SIG-M5 treated with dmso at 0.1 percent for 504 hours (cell line): ENCODE measurements around the gene QDPR.

ENCODE experiments used
- DNase-seq: peaks from one replicate; lab custom pipeline; 2025; ENCODE audit not compliant: unreplicated experiment; lab: John Stamatoyannopoulos, UW

QDPR gene

DNA sequence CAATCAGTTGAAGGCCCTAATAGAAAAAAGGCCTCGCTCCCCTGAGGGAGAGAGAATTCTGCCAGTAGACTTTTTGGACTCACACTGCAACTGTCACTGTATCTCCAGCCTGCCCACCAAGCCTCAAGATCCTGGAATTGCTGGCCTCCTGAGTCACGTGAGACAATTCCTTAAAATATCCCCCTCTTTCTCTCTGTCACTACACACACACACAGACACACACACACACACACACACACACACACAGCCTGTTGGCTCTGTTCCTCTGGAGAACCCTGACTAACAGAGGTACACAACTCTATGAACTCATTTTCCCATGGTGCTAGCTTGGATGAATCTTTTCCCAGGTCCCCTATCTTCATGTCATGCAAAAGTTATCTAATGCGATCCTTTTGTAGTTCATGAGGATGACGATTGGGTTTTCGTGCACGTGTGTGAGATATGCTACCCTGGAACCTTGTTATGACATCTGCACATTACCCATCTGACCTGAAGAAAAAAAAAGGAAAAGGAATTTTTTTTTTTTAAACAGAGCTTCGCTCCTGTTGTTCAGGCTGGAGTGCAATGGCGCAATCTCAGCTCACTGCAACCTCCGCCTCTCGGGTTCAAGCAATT is 16.8 kb upstream of the QDPR start:
- DNase-seq, result no peak

DNA sequence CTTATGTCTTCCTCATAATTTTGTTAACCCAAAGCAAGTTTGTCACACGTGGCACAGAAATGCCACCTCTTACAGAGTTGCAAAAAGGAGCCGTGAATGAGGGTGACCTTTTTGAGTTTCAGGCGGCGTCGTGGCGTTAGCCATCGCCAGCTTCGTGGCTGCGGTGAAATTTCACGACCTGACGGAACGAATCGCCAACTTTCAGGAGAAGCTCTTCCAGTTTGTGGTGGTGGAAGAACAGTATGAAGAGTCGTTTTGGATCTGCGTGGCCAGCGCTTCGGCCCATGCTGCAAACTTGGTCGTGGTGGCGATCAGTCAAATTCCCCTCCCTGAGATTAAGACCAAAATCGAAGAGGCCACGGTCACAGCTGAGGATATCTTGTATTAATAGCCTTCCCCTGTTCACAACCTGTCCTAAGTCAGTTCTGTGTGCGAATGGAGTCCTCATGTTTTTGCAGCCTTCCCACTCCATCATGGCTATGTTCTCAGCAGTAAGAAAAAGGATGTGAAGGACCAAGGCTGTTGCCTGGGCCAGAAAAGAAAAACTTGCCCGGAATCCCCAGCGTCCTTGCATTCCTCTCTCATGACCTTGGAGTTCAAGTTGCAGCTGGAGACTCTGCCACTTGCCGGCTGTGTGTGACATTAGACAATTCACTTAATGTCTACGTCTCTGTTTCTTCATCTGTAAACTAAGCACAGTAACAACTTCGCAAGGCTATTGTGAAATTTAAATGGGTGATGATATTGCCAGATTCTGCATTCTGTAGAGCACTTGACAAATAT is 15.0 kb upstream of the QDPR start:
- no peak for DNase-seq

DNA sequence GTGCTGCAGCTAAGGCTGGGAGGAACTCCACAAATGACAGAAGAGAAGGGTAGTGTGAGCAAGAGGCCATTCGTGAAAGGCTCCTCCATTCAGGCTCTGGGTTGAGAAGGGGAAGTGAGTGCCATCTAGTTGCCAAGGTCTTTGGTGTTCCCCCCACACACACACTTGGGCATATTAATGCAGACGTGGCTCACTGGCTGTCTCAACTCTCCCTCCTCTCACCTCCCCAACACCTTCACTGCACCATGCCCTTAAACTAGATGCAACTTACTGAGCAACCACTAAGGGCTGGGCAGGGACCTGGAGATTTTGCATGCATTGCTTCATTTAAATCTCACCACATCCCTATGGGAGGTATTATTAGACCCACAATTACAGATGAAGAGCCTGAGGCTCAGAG is 11.8 kb upstream of the QDPR start:
- peak; percentile 32 for DNase-seq

GRCh38 chr4:17521595-17521994 is 9.7 kb upstream of the QDPR start:
- no peak for DNase-seq

DNA sequence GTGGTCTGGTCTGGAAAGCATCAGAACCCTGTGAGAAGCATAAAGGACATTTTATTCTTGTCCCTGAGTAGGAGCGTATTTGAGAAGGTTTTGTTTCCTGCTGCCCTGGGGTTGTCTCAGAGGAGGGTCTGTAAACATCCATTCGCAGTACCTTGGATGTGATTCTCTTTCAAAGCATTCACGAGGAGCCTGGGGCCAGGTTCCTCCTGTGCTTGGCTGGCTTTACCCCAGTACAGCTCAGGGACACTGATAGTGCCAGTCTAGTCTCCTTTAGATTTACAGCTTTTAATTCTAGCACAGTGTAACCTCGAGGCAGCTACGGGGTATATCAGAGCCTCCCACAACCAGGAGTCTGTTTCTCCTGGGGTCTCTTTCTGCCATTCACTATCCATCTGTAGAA is 5.8 kb upstream of the QDPR start:
- no peak for DNase-seq

DNA sequence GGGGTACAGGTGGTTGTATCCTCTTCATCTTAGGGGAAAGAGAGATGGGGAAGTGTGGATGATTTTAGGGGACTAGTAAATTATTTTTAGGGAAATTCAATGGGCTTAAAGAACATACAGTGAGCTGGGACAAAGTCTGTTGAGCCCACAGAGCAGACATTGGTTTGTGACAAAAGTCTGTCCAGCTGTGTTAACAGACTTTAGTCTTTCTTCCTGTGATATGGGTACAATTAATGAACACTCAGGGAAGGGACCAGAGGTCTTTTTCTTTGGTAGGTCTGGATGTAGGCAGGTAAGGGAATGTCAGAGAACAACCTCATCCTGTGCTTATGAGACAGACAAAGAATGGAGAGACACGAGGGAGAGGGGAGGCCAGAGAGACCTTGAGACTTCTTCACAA is 5.1 kb upstream of the QDPR start:
- DNase-seq, result no peak

DNA sequence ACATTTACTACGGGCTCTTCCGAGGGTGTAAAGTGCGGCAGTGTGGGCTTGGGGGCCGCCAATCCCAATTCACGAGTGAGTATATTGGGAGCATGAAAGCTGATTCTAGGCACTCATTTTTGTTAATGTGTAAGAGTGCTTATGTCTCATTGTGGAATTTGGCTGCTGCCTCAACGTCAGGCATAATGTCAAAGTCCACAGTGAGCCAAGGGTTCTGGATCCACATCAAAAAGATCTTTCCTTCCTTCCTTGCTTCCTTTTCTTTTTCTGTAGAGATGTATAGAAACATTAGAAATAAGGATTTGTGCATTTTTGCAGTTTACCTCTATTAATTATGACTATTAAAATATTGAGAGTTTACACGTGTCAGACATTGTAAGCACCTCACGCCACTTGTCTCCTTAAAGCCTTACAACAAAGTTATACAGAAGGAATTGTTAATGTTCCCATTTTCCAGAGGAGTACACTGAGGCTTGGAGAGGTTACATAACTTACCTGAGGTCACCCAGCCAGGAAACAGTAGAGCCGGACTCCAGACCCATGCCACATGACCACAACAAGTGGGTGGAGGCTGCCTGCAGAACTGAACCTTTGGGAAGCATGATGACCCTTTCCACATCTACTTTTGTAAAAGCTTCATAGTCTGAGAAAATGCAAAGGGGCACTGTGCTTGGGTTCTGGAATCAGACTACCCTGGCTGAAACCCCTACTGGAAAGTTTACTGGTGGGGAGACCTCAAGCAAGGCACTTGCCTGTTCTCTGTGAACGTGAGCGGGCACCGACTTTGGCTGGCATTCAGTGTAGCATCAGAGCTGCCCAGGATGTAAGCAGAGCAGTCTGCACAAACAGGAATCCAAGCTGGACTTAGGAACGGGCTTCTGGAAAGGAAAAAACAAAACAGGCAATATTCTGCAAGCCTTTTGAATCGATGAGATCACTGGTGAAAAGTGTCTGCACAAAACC is 3.8 kb upstream of the QDPR start:
- DNase-seq, result no peak

DNA sequence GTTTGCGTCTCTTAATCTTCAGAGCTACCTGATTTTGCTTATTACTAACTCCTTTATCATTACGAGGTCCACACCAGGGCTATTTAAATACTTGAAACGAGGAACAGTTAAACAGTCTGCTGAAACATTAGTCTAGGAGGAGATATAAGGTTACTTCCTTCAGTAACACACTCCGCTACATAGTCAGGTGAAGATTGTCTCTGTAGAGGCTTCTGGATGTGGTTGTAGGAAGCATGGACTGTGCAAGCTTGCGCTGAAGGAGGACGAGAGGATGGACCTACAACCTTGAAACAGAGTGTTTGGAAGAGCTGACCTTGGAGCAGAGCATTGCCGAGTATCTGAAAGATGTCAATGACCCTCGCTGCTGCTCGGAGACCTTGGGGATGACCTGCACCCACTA is 3.0 kb upstream of the QDPR start, which contains the start of gene CLRN2:
CLRN2 (plus strand) TSS at position 301 of the 400 bp plus-strand sequence. CDS start 102 bp downstream, outside the sequence.
- no peak for DNase-seq

DNA sequence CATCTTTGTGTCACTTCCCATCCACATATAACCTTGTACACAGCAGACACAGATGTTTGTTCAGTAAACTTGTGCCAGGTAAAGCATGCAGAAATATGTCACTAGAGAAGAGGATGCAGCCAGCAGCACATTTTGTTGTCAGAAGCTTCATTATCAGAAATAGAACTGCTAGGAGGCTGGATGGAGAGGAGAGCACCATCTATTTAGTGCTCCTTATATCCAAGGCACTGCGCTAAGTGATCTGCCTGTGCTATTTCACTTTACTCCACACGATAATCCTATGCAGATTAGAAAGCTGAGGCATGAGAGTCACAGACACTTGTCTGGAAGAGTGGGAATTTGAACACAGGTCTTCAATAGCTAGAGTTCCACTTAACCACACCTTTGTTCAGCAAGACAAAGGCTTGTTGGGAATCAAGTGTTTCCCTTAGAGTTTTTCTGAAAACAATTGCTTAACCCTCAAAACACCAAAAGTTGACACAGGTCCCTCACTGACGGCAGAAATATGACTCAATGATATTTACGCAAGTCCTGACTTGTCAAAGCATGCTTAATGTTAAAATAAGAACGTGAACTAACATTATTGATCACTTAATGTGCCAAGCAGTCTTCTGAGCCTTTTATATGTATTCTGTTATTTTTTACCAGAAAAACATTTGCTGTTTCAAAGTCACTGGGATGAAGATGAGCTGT is 1.2 kb upstream of the QDPR start:
- DNase-seq, result peak; percentile 53

DNA sequence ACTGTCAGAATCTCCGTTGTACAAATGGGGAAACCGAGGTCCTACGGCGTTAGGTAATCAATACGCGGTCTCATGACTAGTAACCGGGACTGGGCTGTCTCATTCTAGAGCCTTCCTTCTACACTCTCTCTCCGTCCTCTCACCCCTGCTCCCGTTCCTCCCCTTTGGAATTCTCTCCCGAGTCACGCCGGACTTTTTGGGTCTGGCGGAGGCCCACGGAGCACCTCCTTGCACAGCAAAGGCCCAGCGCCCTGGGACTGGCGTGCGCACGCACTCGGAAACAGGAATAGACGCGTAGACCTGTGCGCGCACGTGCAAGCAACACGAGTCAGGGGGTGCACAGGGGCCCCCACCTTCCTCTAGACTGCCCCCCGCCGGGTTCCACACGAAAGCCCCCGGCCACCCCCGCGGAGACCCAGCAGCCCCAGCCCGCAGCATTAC is 361 bp downstream of the QDPR start:
- DNase-seq, result peak; percentile 46

- no peak for DNase-seq
Observed at GRCh38 chr4:17511051-17511450, 839 bp downstream of the QDPR start.

DNA sequence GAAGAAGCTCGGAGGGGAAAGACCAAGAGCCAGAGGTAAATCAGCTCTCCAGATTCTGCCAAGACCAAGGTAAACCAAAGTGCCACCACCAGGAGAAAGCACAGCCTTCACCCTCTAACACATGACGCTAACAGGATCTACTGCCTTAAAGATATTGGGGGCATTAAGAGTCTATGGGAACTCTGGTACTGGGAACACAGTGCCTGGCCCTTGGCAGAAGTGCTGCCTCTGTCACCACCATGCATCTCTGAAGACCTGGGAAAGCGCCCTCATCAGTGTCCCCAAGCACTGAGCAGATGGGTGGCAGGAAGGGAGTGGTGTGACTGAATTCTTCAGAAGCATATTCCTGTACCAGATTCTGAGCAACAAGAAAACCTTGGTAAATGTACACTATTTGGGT is 1.3 kb downstream of the QDPR start:
- DNase-seq, result no peak

GRCh38 chr4:17504081-17504480 is 7.8 kb downstream of the QDPR start:
- no peak for DNase-seq

GRCh38 chr4:17502756-17503155 is 9.1 kb downstream of the QDPR start:
- no peak for DNase-seq

DNA sequence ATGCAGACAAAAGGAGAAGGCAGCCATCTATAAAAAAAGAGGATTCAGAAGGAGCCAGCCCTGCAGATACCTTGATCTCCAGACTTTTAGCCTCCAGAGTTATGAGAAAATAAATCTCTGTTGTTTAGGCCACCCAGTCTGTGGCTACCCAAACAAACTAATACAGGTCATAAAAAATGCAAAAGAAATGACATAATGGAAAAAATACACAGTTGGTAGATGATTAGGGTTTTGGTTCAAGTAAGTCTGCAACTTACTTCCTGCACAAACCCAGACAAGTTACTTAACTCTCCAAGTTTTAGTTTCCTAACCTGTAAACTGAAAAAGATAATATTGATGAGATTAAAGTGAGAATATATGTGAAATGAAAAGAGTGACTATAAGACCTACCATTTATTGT is 11.3 kb downstream of the QDPR start:
- DNase-seq, result no peak

DNA sequence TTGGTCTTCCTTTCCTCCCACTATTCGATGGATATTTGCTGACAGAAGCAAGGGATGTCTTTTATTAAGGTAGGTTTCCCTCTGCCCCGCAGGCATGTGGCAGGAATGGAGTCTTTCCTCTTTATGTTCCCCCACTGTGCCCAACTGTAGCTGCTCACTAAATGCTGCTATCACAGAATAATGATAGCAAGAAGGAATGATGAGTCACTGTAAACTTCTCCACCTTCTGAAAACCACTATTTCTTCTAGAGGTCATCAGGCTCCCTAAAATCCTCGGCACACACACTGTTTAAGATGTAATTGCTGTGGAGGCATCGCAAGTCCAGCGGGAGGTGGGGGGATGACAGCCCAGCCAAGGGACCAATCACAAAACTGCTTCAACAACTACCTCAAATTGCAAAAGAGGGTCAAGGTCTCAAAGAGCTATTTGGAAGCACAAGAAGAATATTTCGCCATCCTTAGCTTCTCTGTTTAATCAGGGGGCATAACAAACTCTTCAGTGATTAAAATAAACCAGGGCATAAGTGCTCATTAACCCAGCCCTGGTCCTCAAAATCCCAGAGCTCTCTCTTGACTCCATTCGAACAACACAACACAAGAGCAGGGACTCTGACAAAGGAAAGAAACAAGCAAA is 13.9 kb downstream of the QDPR start:
- DNase-seq, result no peak

GRCh38 chr4:17494258-17495190 is 17.4 kb downstream of the QDPR start:
- no peak for DNase-seq

- DNase-seq, result no peak
Observed at GRCh38 chr4:17493619-17494018, 18.3 kb downstream of the QDPR start.

DNA sequence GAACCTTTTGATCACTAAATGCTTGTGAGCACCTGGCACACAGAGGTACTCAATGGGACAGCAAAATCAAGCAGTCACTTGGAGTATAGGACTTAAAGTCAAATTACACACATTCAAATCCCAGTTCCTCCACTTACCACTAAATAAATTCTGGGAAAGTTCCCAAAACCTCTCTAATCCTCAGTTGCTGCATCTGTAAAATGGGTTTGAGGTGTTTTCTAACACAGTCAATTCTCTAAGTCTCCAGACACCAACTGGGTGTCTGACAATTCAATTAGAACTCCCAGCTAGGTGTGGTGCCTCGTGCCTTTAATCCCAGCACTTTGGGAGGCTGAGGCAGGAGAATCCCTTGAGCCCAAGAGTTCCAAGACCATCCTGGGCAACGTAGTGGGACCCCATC is 19.0 kb downstream of the QDPR start:
- no peak for DNase-seq
